ENCODE results near the gene MTUS2.

- no peak for TF ChIP-seq EZH2phosphoT487 (IDR thresholded peaks at IDR 0.05; ENCODE audit: low read length)
- no peak for TF ChIP-seq CTCF (IDR thresholded peaks at IDR 0.05; ENCODE audit: low read length)
- TF ChIP-seq EZH2 (optimal IDR thresholded peaks at IDR 0.05; ENCODE audit: low read depth, low read length) = no peak
Measured at GRCh38 chr13:29190298-29190697, 370.2 kb downstream of the MTUS2 start.

Measured in MM.1S (cell line).